ENCODE results near the gene RPL36A. TPM values are rescaled to one million over a fixed set of nuclear protein-coding genes. Genes with fewer than 3 reads are reported as not detected.
A peak's percentile ranks its signal among the peaks of the same experiment; 100 is the strongest.

RPL36A gene
- total and polyA plus RNA-seq, 10 donors, result 151 to 7,329 (median 2,765) TPM

DNA sequence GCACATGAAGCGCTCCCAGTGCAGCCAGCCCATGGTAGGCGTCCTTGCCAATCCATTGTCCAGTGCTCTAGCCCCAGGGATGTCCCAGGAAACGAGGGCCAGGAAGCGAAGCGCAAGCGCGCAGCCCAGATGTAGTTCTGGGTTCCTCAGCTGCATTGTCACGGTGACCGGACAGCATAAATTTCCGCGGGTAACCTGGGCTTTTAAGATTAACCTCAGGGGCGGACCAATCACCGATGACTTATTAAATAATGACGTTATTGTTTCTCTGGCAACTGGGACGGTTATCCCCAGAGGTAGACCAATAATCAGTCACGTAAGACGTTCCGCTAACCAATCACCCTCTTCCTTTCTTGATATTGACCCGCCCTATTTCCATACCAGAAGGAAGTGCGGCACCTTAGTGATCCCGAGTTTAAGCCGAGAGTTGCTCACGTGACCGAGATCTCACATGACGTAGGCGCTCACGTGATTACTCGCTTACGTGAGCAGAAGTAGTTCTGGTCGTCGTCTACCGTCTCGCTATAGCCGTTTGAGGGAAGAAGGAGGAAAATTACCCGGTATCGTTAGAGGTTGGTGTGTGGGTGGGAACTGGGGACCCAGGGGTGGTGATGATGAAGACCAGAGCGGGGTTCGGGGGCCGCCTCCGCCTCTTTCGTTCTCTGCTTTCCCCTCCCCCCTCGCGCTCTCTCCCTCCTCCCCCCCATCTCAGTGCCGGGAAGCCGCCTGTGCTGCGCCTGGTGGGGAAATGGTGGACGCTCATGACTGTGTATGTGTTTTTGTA is 17.1 kb downstream of the RPL36A start, which contains the start of the genes GLA and HNRNPH2:
Gene GLA, minus strand, starts transcription at position 178 of the 784 bp plus-strand sequence. Its CDS starts 22 bp downstream, at position 156.
Gene HNRNPH2, plus strand, starts transcription at position 475 of the 784 bp plus-strand sequence. CDS start 3,767 bp downstream, outside the sequence.
- intact Hi-C loops (cut with DNase I; ENCODE audit: low total_unique reads), result no loop called here
- H3K4me1 ChIP-seq, result peaks cover 14 to 56% (median 34%) of the 10 kb centered on the region in 6 donors
- peak; percentile 93 for DNase-seq
- TF ChIP-seq POLR2A (IDR thresholded peaks at IDR 0.05), result peak in 2 of 3 donors; percentile 9 to 64
- TF ChIP-seq POLR2AphosphoS5 (IDR thresholded peaks at IDR 0.05), result peak; percentile 81 to 98 (median 82)
- TF ChIP-seq, protein P1, sequence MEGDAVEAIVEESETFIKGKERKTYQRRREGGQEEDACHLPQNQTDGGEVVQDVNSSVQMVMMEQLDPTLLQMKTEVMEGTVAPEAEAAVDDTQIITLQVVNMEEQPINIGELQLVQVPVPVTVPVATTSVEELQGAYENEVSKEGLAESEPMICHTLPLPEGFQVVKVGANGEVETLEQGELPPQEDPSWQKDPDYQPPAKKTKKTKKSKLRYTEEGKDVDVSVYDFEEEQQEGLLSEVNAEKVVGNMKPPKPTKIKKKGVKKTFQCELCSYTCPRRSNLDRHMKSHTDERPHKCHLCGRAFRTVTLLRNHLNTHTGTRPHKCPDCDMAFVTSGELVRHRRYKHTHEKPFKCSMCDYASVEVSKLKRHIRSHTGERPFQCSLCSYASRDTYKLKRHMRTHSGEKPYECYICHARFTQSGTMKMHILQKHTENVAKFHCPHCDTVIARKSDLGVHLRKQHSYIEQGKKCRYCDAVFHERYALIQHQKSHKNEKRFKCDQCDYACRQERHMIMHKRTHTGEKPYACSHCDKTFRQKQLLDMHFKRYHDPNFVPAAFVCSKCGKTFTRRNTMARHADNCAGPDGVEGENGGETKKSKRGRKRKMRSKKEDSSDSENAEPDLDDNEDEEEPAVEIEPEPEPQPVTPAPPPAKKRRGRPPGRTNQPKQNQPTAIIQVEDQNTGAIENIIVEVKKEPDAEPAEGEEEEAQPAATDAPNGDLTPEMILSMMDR (IDR thresholded peaks at IDR 0.05 in 8 of 11, conservative IDR thresholded peaks at IDR 0.05 in 3 of 11), result peak in 6 of 11 experiments; percentile 21 to 41 (median 28)
- H3K27me3 ChIP-seq (replicated peaks in 1 of 7), result no peaks in the 10 kb centered on the region
- no peaks in the 10 kb centered on the region for H3K9me3 ChIP-seq
- 0 to 34% (median 8%) methylated on average over 34 to 47 of the region's 47 CpGs for WGBS, 5 donors
- peak within 1 kb of the TSS; percentile 90 to 97 (median 93) for H3K27ac ChIP-seq
- peak within 1 kb of the TSS; percentile 42 to 73 (median 52) for H3K4me3 ChIP-seq
- H3K36me3 ChIP-seq, result peaks cover 0 to 24% (median 7%) of the 10 kb centered on the region in 6 donors

DNA sequence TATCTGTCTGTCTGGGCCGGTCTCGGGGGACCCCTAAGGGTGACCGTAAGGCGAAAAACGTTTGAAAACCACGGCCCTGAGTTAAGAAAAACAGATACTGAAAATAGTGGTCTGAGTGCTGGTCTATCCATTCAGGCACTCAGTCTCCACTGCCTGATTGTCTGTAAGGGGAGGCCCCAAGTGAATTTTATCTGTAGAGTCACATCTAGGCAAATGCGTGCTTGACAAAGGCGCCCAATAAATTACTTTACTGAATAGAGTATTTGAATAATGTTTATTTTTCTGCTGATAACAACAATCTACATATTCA is 17.7 kb downstream of the RPL36A start:
- 0 to 35% (median 0%) methylated on average over 8 of the region's 8 CpGs for whole genome bisulfite sequencing, 5 donors
- DNase-seq, result no peak
- intact Hi-C loops (cut with DNase I; ENCODE audit: low total_unique reads), result no loop called here
- H3K27ac ChIP-seq, result peak overlapping the region; percentile 90 to 97 (median 93)
- no peaks in the 10 kb centered on the region for H3K9me3 ChIP-seq
- peaks cover 14 to 61% (median 36%) of the 10 kb centered on the region in 6 donors for H3K4me1 ChIP-seq
- peaks cover 0 to 24% (median 8%) of the 10 kb centered on the region in 6 donors for H3K36me3 ChIP-seq
- H3K27me3 ChIP-seq (replicated peaks in 1 of 7), result no peaks in the 10 kb centered on the region
- TF ChIP-seq POLR2AphosphoS5 (IDR thresholded peaks at IDR 0.05) (no peak), POLR2A (IDR thresholded peaks at IDR 0.05) (no peak)
- TF ChIP-seq, protein P1 (IDR thresholded peaks at IDR 0.05 in 8 of 11, conservative IDR thresholded peaks at IDR 0.05 in 3 of 11), result no peak
- peak overlapping the region; percentile 42 to 73 (median 50) for H3K4me3 ChIP-seq

DNA sequence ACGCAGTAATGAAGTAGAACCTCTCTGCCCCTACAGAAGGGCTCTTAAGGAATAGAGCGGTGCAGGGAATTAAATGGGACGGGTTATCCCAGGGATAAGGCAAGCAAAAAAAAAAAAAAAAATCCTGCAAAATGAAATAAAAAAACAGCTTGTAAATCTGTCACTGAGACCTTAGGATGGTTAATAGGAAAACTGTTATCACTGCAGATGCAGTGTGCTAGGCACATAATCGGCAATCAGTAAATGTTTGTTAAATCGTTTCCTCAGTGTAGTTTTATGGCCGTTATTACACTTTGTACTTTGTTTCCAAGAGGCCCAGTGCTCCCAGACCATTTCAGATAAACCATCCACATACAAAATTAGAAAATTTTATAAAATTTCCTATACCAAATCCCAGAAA is 18.2 kb downstream of the RPL36A start:
- H3K9me3 ChIP-seq, result no peaks in the 10 kb centered on the region
- intact Hi-C loops (cut with DNase I; ENCODE audit: low total_unique reads), result no loop called here
- peak overlapping the region; percentile 42 to 73 (median 50) for H3K4me3 ChIP-seq
- TF ChIP-seq POLR2AphosphoS5 (IDR thresholded peaks at IDR 0.05) (no peak), POLR2A (IDR thresholded peaks at IDR 0.05) (no peak)
- TF ChIP-seq, protein P1 (IDR thresholded peaks at IDR 0.05 in 8 of 11, conservative IDR thresholded peaks at IDR 0.05 in 3 of 11), result no peak
- peaks cover 0 to 26% (median 8%) of the 10 kb centered on the region in 6 donors for H3K36me3 ChIP-seq
- no peaks in the 10 kb centered on the region for H3K27me3 ChIP-seq (replicated peaks in 1 of 7)
- peaks cover 14 to 66% (median 37%) of the 10 kb centered on the region in 6 donors for H3K4me1 ChIP-seq
- H3K27ac ChIP-seq, result peak overlapping the region; percentile 90 to 97 (median 93)
- WGBS, 5 donors, result 5 to 46% (median 7%) methylated on average over 6 of the region's 6 CpGs
- no peak for DNase-seq

DNA sequence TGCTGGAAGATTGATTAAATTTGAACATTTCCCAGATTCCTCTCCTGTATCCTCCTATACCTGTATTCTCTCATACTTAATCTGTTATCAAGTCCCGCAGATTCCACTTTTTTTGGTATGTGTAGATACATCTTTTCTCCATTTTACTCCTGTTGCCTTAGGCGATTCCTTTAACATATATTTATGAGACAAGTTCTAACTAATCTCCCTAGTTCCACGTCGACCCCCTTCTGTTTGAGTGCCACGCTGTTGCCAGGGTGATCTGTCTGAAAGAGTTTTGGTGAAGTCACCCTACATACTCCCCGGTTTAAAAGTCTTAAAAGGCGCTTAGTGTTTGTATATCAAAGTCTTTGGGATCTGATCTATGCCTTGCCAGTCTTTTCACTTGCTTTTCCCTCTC is 19.6 kb downstream of the RPL36A start:
- Histone ChIP-seq H3K9me3 (no peaks in the 10 kb centered on the region), H3K4me1 (peaks cover 16 to 74% (median 42%) of the 10 kb centered on the region in 6 donors), H3K27me3 (replicated peaks in 1 of 7) (no peaks in the 10 kb centered on the region), H3K27ac (no peak overlapping the region), H3K4me3 (peak overlapping the region in 3 of 8 donors; percentile 3 to 73 (median 52)), H3K36me3 (peaks cover 0 to 33% (median 8%) of the 10 kb centered on the region in 6 donors)
- intact Hi-C loops (cut with DNase I; ENCODE audit: low total_unique reads), result no loop called here
- TF ChIP-seq POLR2A (IDR thresholded peaks at IDR 0.05) (no peak), POLR2AphosphoS5 (IDR thresholded peaks at IDR 0.05) (no peak)
- TF ChIP-seq, protein P1 (IDR thresholded peaks at IDR 0.05 in 8 of 11, conservative IDR thresholded peaks at IDR 0.05 in 3 of 11), result no peak
- 53 to 55% (median 54%) methylated on average over 7 of the region's 7 CpGs for WGBS, 5 donors
- no peak for DNase-seq
